Measurements from ENCODE around the gene TRIM33. TPM values are rescaled to one million over a fixed set of nuclear protein-coding genes. Genes with fewer than 3 reads are reported as not detected.

TRIM33 gene
- polyA plus RNA-seq, 1 of the 3 experiments (the other 2 are of a cell fraction) = 6.3 TPM

GRCh38 chr1:114453361-114453784 is 57.6 kb downstream of the TRIM33 start:
- no peak overlapping the region for H3K4me3 ChIP-seq (ENCODE audit: low read depth in 2 of 2, low read length in 1 of 2)
- ChIA-PET POLR2A (no interaction called here), CTCF (no interaction called here)
- H3K9ac ChIP-seq = no peak overlapping the region
- no peaks in the 10 kb centered on the region; the same call in 1 of the 2 replicates for H3K9me3 ChIP-seq
- H3K4me2 ChIP-seq = no peak overlapping the region
- peaks cover 0 to 3% of the 10 kb centered on the region in 2 experiments; a peak in 2 of 4 replicates for H3K4me1 ChIP-seq (ENCODE audit: control insufficient read depth in 1 of 2, insufficient read depth in 2 of 2, low read depth in 1 of 2, low read length in 1 of 2)
- H3K36me3 ChIP-seq (replicated peaks in 1 of 2; ENCODE audit: control insufficient read depth in 1 of 2, insufficient read depth in 2 of 2, low read length in 1 of 2) = peaks cover 27 to 42% of the 10 kb centered on the region in 2 experiments
- no peaks in the 10 kb centered on the region for H3F3A ChIP-seq (replicated peaks; ENCODE audit: insufficient read depth)
- DNase-seq = no peak
- 92% methylated on average over 2 of the region's 2 CpGs for WGBS (ENCODE audit: low lambda C conversion rate)
- no peaks in the 10 kb centered on the region for H3K27me3 ChIP-seq (ENCODE audit: insufficient read depth)
- no peaks in the 10 kb centered on the region for H4K20me1 ChIP-seq (ENCODE audit: insufficient read depth)
- H3K79me2 ChIP-seq (ENCODE audit: insufficient read depth) = no peaks in the 10 kb centered on the region
- H3K9me2 ChIP-seq = no peaks in the 10 kb centered on the region
- H2AFZ ChIP-seq (ENCODE audit: low read depth) = no peak overlapping the region
- H3K27ac ChIP-seq (ENCODE audit: low read depth in 2 of 2, low read length in 1 of 2) = no peak overlapping the region
- no peak for TF ChIP-seq SIN3A (IDR thresholded peaks at IDR 0.05; ENCODE audit: borderline replicate concordance, low read depth, low read length)
- no peak for TF ChIP-seq POLR2AphosphoS5 (IDR thresholded peaks at IDR 0.05; ENCODE audit: low read depth, low read length)
- TF ChIP-seq GATA2 (CRISPR knock-in tag; IDR thresholded peaks at IDR 0.05) = no peak
- TF ChIP-seq TEAD4 (IDR thresholded peaks at IDR 0.05; ENCODE audit: borderline replicate concordance, insufficient read depth) = no peak
- no peak for TF ChIP-seq SMC3 (IDR thresholded peaks at IDR 0.05; ENCODE audit: low read depth, low read length)
- no peak for TF ChIP-seq CTCF (IDR thresholded peaks at IDR 0.05)
- no peak for TF ChIP-seq PBX3 (IDR thresholded peaks at IDR 0.05)
- TF ChIP-seq USF2 (IDR thresholded peaks at IDR 0.05; ENCODE audit: borderline replicate concordance, low read depth, low read length) = no peak
- no peak for TF ChIP-seq RCOR1 (IDR thresholded peaks at IDR 0.05; ENCODE audit: low read length)
- TF ChIP-seq EP300 (IDR thresholded peaks at IDR 0.05; ENCODE audit: borderline replicate concordance in 1 of 2, low read depth in 1 of 2, low read length in 1 of 2) = no peak
- TF ChIP-seq JUND (IDR thresholded peaks at IDR 0.05) = no peak
- no peak for TF ChIP-seq GABPA (IDR thresholded peaks at IDR 0.05; ENCODE audit: low read depth)
- TF ChIP-seq YY1 (IDR thresholded peaks at IDR 0.05; ENCODE audit: low read depth) = no peak

- H3K4me1 ChIP-seq (ENCODE audit: control insufficient read depth in 1 of 2, insufficient read depth in 2 of 2, low read depth in 1 of 2, low read length in 1 of 2) = peaks cover 0 to 3% of the 10 kb centered on the region in 2 experiments; a peak in 2 of 4 replicates
- no peaks in the 10 kb centered on the region for H3F3A ChIP-seq (replicated peaks; ENCODE audit: insufficient read depth)
- DNase-seq = no peak
- H3K4me3 ChIP-seq (ENCODE audit: low read depth in 2 of 2, low read length in 1 of 2) = no peak overlapping the region
- ChIA-PET CTCF (interaction anchor here (1.2 kb wide), 1 partner anchor 21 kb away, joined by 6 read pairs; no protein-coding TSS in a partner anchor), POLR2A (no interaction called here)
- 84% methylated on average over 3 of the region's 3 CpGs for WGBS (ENCODE audit: low lambda C conversion rate)
- H3K27ac ChIP-seq (ENCODE audit: low read depth in 2 of 2, low read length in 1 of 2) = no peak overlapping the region
- peaks cover 13% of the 10 kb centered on the region; the same call in 1 of the 2 replicates for H3K79me2 ChIP-seq (ENCODE audit: insufficient read depth)
- H3K9me2 ChIP-seq = no peaks in the 10 kb centered on the region
- H3K36me3 ChIP-seq (replicated peaks in 1 of 2; ENCODE audit: control insufficient read depth in 1 of 2, insufficient read depth in 2 of 2, low read length in 1 of 2) = peaks cover 11 to 35% of the 10 kb centered on the region in 2 experiments
- H3K9me3 ChIP-seq = no peaks in the 10 kb centered on the region
- H4K20me1 ChIP-seq (ENCODE audit: insufficient read depth) = no peaks in the 10 kb centered on the region
- no peaks in the 10 kb centered on the region for H3K27me3 ChIP-seq (ENCODE audit: insufficient read depth)
- no peak overlapping the region for H3K9ac ChIP-seq
- H3K4me2 ChIP-seq = no peak overlapping the region
- no peak overlapping the region for H2AFZ ChIP-seq (ENCODE audit: low read depth)
- TF ChIP-seq RAD21 (IDR thresholded peaks at IDR 0.05; ENCODE audit: low read length) (no peak), MAX (IDR thresholded peaks at IDR 0.05; ENCODE audit: low read depth) (no peak), EZH2phosphoT487 (IDR thresholded peaks at IDR 0.05; ENCODE audit: borderline replicate concordance, low read depth) (no peak), RCOR1 (IDR thresholded peaks at IDR 0.05; ENCODE audit: low read length) (no peak), EP300 (IDR thresholded peaks at IDR 0.05; ENCODE audit: borderline replicate concordance in 1 of 2, low read depth in 1 of 2, low read length in 1 of 2) (no peak), RXRA (IDR thresholded peaks at IDR 0.05; ENCODE audit: borderline replicate concordance, low read depth) (no peak), FOSL2 (IDR thresholded peaks at IDR 0.05; ENCODE audit: borderline replicate concordance, low read depth) (no peak), NRF1 (IDR thresholded peaks at IDR 0.05; ENCODE audit: low read depth, low read length) (no peak), MEF2A (IDR thresholded peaks at IDR 0.05; ENCODE audit: borderline replicate concordance, low read depth) (no peak), USF2 (IDR thresholded peaks at IDR 0.05; ENCODE audit: borderline replicate concordance, low read depth, low read length) (no peak), TAF1 (IDR thresholded peaks at IDR 0.05; ENCODE audit: borderline replicate concordance, low read depth, low read length) (no peak), PBX3 (IDR thresholded peaks at IDR 0.05) (no peak), JUND (IDR thresholded peaks at IDR 0.05) (no peak)
Measured at GRCh38 chr1:114448370-114449036, 62.5 kb downstream of the TRIM33 start.
